ENCODE data around the gene TC2N.

DNA sequence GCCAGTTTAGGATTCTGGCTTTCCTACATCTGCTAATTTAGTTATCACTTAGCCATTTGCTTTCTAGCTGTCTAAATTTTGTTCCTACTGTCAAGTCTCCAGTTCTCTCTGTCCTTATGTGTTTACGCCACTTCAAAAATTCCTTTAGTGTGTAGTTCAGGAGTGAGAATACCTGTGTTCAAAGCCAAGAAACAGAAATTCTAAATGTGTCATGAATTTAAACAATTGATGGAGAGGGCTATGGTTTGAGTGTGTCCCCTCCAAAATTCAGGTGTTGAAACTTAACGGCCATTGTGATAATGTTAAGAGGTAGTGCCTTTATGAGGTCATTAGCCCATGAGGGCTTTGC is 124.1 kb downstream of the TC2N start:
- TF ChIP-seq, protein P1, sequence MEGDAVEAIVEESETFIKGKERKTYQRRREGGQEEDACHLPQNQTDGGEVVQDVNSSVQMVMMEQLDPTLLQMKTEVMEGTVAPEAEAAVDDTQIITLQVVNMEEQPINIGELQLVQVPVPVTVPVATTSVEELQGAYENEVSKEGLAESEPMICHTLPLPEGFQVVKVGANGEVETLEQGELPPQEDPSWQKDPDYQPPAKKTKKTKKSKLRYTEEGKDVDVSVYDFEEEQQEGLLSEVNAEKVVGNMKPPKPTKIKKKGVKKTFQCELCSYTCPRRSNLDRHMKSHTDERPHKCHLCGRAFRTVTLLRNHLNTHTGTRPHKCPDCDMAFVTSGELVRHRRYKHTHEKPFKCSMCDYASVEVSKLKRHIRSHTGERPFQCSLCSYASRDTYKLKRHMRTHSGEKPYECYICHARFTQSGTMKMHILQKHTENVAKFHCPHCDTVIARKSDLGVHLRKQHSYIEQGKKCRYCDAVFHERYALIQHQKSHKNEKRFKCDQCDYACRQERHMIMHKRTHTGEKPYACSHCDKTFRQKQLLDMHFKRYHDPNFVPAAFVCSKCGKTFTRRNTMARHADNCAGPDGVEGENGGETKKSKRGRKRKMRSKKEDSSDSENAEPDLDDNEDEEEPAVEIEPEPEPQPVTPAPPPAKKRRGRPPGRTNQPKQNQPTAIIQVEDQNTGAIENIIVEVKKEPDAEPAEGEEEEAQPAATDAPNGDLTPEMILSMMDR (IDR thresholded peaks at IDR 0.05), result no peak
- no peak for TF ChIP-seq EZH2 (IDR thresholded peaks at IDR 0.05; ENCODE audit: borderline replicate concordance, insufficient read depth, low read depth, low read length, poor library complexity, severe bottlenecking)
